22Rv1 (cell line): Measurements from ENCODE around the gene SORCS2.
A peak's percentile ranks its signal among the peaks of the same experiment; 100 is the strongest.

Experiments used
- ZFX ChIP-seq: fragments of 450-650 bp; IDR thresholded peaks from 2 replicates; pipeline ENCODE4 v1.6.1; 2017; ENCODE audit warnings: antibody characterized with exemption, borderline replicate concordance
- TF ChIP-seq, protein P1 (sequence below): fragments of 450-650 bp; IDR thresholded peaks from 2 replicates; pipeline ENCODE4 v1.5.1; 2017; ENCODE audit warnings: mild to moderate bottlenecking

DNA sequence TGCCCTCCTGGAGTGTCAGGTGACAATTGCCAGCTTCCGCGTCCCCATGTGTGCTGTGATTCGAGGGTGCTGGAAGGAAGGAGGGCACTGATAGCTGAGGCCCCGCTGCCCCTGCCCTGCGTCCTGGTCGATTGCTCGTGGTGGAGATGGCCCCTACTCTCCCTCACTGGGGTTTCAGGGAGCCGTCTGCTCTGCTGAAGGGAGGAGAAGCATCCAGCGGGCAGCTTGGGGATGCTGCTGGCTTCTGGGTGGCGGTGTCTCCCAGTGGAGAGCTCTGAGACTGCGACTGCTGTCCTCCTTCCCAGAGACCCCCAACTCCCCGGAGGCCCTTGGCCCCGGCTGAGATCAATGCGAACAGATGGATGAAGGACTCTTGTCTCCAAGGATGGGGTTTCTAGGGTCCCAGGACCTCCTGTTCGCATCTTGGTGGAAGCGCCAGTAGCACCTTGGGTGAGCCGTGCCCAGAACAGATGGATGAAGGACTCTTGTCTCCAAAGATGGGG, 143.8 kb downstream of the SORCS2 start:
- TF ChIP-seq, protein P1, sequence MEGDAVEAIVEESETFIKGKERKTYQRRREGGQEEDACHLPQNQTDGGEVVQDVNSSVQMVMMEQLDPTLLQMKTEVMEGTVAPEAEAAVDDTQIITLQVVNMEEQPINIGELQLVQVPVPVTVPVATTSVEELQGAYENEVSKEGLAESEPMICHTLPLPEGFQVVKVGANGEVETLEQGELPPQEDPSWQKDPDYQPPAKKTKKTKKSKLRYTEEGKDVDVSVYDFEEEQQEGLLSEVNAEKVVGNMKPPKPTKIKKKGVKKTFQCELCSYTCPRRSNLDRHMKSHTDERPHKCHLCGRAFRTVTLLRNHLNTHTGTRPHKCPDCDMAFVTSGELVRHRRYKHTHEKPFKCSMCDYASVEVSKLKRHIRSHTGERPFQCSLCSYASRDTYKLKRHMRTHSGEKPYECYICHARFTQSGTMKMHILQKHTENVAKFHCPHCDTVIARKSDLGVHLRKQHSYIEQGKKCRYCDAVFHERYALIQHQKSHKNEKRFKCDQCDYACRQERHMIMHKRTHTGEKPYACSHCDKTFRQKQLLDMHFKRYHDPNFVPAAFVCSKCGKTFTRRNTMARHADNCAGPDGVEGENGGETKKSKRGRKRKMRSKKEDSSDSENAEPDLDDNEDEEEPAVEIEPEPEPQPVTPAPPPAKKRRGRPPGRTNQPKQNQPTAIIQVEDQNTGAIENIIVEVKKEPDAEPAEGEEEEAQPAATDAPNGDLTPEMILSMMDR = peak; percentile 29
- TF ChIP-seq ZFX = no peak
